GM19452 (cell line): ENCODE measurements around the gene PKD2.
A peak's percentile ranks its signal among the peaks of the same experiment; 100 is the strongest.
"Not testable (repeated sequence)": the region's sequence is repeated elsewhere in the genome, so short reads cannot be mapped to it uniquely, and the experiment has no call there.

Experiments
- ATAC-seq: cut with Tn5 transposase; IDR thresholded peaks from one replicate; pipeline ENCODE4 v1.9.1; 2021; ENCODE audit not compliant: unreplicated experiment

Gene PKD2

GRCh38 chr4:87985887-87986200, 21.6 kb upstream of the PKD2 start:
- ATAC-seq, result no peak

GRCh38 chr4:87986508-87986907, 20.9 kb upstream of the PKD2 start:
- no peak for ATAC-seq

- no peak for ATAC-seq
These were observed 17.7 kb upstream of the PKD2 start for GRCh38 chr4:87989765-87990164.

- ATAC-seq, result no peak
These were observed 12.0 kb upstream of the PKD2 start for GRCh38 chr4:87995435-87995834.

GRCh38 chr4:87999191-87999691, 8.2 kb upstream of the PKD2 start:
- not testable (repeated sequence) for ATAC-seq

GRCh38 chr4:88001871-88002270, 5.6 kb upstream of the PKD2 start:
- ATAC-seq, result no peak

- no peak for ATAC-seq
These were observed 4.6 kb upstream of the PKD2 start for GRCh38 chr4:88002786-88003185.

GRCh38 chr4:88003261-88003660, 4.2 kb upstream of the PKD2 start:
- no peak for ATAC-seq

GRCh38 chr4:88005076-88005475, 2.4 kb upstream of the PKD2 start:
- ATAC-seq, result no peak

GRCh38 chr4:88005946-88006345, 1.5 kb upstream of the PKD2 start:
- no peak for ATAC-seq

GRCh38 chr4:88006956-88007303, 505 bp upstream of the PKD2 start:
- no peak for ATAC-seq

- peak; percentile 45 for ATAC-seq
These were observed 797 bp downstream of the PKD2 start for GRCh38 chr4:88008122-88008742.

GRCh38 chr4:88008743-88009171, 1.3 kb downstream of the PKD2 start:
- no peak for ATAC-seq

GRCh38 chr4:88009871-88010270, 2.4 kb downstream of the PKD2 start:
- ATAC-seq, result no peak

GRCh38 chr4:88010966-88011365, 3.5 kb downstream of the PKD2 start:
- ATAC-seq, result no peak

GRCh38 chr4:88012647-88013046, 5.2 kb downstream of the PKD2 start:
- peak; percentile 45 for ATAC-seq

GRCh38 chr4:88014386-88014905, 7.0 kb downstream of the PKD2 start:
- no peak for ATAC-seq

- no peak for ATAC-seq
These were observed 8.3 kb downstream of the PKD2 start for GRCh38 chr4:88015659-88016295.

- no peak for ATAC-seq
These were observed 10.3 kb downstream of the PKD2 start for GRCh38 chr4:88017516-88018297.

- no peak for ATAC-seq
These were observed 11.0 kb downstream of the PKD2 start for GRCh38 chr4:88018466-88018865.

GRCh38 chr4:88021824-88022223, 14.4 kb downstream of the PKD2 start:
- ATAC-seq, result no peak

GRCh38 chr4:88022289-88022688, 14.9 kb downstream of the PKD2 start:
- ATAC-seq, result no peak
